ENCODE results near the gene RFC2. TPM values are rescaled to one million over a fixed set of nuclear protein-coding genes. Genes with fewer than 3 reads are reported as not detected.

RFC2 gene
- total and polyA plus RNA-seq, 2 of the 8 experiments (the other 6 are each of a cell fraction or from before 2014, with no cell fraction given), result 52.9 to 85.4 TPM

DNA sequence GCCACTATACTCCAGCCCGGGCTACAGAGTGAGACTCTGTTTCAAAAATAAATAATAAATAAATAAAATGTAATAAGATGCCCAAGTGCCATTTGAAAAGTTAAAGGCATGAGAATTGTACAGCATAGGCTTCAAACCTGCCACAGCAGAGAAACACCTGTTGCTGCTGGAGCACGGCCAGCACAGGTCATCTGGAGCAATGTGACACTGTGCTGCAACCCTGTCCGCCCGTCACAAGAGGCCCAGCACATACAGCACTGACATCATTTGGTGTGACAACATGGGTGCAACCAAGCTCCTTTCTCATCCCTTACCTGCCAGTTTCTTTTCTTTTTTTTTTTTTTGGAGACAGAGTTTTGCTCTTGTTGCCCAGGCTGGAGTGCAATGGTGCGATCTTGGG, 1.3 kb downstream of the RFC2 start:
- ChIA-PET POLR2A (ENCODE audit: partially characterized antibody) (interaction anchor here (0.7 to 1.9 kb wide), 5 partner anchors 11 to 50 kb away, joined by 3 to 7 read pairs (median 3); no protein-coding TSS in a partner anchor), CTCF (ENCODE audit: partially characterized antibody) (interaction anchor here (0.9 to 1.4 kb wide), 6 partner anchors 11 to 152 kb away, joined by 3 to 6 read pairs (median 4); no protein-coding TSS in a partner anchor)
- Histone ChIP-seq H3K4me3 (ENCODE audit: extremely low read depth in 1 of 4, insufficient read depth in 2 of 4, low read depth in 3 of 4, low read length in 4 of 4) (peak overlapping the region in 2 of 4 experiments; percentile 79 to 84; a peak in 3 of 8 replicates), H2AFZ (ENCODE audit: low read length) (no peak overlapping the region), H3K36me3 (ENCODE audit: control insufficient read depth in 2 of 4, insufficient read depth in 4 of 4, low read length in 3 of 4) (peaks cover 20 to 42% (median 30%) of the 10 kb centered on the region in 4 experiments), H4K8ac (ENCODE audit: extremely low read depth, insufficient read depth, low read length) (no peak overlapping the region), H3K23me2 (ENCODE audit: low read depth, low read length) (peaks cover 3% of the 10 kb centered on the region), H2BK15ac (ENCODE audit: low read length) (no peak overlapping the region), H2BK12ac (ENCODE audit: low read depth, low read length) (no peak overlapping the region), H2BK20ac (ENCODE audit: low read length) (no peak overlapping the region), H3K18ac (ENCODE audit: extremely low read depth, low read length) (no peak overlapping the region), H2AK5ac (ENCODE audit: low read depth, low read length) (no peak overlapping the region), H4K5ac (ENCODE audit: insufficient read length, low read depth, low read length) (no peak overlapping the region), H2BK120ac (replicated peaks; ENCODE audit: low read depth, low read length) (no peak overlapping the region), H3K23ac (ENCODE audit: insufficient read length) (no peak overlapping the region), H3K4me1 (replicated peaks in 1 of 4; ENCODE audit: control insufficient read depth in 3 of 4, insufficient read depth in 4 of 4, low read length in 3 of 4) (peaks cover 0 to 5% (median 3%) of the 10 kb centered on the region in 4 experiments; a peak in 4 of 7 replicates), H3K27me3 (replicated peaks in 1 of 4; ENCODE audit: control insufficient read depth in 3 of 4, extremely low read depth in 1 of 4, insufficient read depth in 3 of 4, low read length in 3 of 4) (no peaks in the 10 kb centered on the region), H3K27ac (ENCODE audit: low read depth, low read length) (no peak overlapping the region), H3K9ac (replicated peaks in 1 of 4; ENCODE audit: extremely low read depth in 1 of 4, low read depth in 3 of 4, low read length in 3 of 4) (no peak overlapping the region), H4K91ac (replicated peaks; ENCODE audit: insufficient read length, low read length) (no peak overlapping the region), H3K56ac (replicated peaks; ENCODE audit: insufficient read length, low read depth, low read length) (no peak overlapping the region), H3K14ac (ENCODE audit: insufficient read length) (no peak overlapping the region), H2BK5ac (ENCODE audit: low read depth, low read length) (no peak overlapping the region), H4K20me1 (replicated peaks in 1 of 2; ENCODE audit: control insufficient read depth in 1 of 2, insufficient read depth in 2 of 2, low read length in 2 of 2) (peaks cover 0 to 6% of the 10 kb centered on the region in 2 experiments), H3K9me3 (ENCODE audit: insufficient read depth in 2 of 2, low read depth in 1 of 2, low read length in 1 of 2) (no peaks in the 10 kb centered on the region), H3K4me2 (ENCODE audit: insufficient read depth in 1 of 2, low read depth in 2 of 2, low read length in 2 of 2) (peak overlapping the region; percentile 63 to 84; a peak in 3 of 4 replicates), H3K79me2 (ENCODE audit: control insufficient read depth in 1 of 2, insufficient read depth in 2 of 2, low read length in 2 of 2) (peaks cover 3 to 26% of the 10 kb centered on the region in 2 experiments; a peak in 3 of 4 replicates), H3K4ac (replicated peaks; ENCODE audit: insufficient read length, low read depth, low read length) (no peak overlapping the region), H3K79me1 (ENCODE audit: low read depth, low read length) (peaks cover 2% of the 10 kb centered on the region; the same call in 1 of the 2 replicates)
- no peak for TF ChIP-seq RNF2 (IDR thresholded peaks at IDR 0.05; ENCODE audit: borderline replicate concordance, low read depth, low read length, missing control alignments, poor library complexity, severe bottlenecking)
- TF ChIP-seq, protein P1, sequence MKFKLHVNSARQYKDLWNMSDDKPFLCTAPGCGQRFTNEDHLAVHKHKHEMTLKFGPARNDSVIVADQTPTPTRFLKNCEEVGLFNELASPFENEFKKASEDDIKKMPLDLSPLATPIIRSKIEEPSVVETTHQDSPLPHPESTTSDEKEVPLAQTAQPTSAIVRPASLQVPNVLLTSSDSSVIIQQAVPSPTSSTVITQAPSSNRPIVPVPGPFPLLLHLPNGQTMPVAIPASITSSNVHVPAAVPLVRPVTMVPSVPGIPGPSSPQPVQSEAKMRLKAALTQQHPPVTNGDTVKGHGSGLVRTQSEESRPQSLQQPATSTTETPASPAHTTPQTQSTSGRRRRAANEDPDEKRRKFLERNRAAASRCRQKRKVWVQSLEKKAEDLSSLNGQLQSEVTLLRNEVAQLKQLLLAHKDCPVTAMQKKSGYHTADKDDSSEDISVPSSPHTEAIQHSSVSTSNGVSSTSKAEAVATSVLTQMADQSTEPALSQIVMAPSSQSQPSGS (IDR thresholded peaks at IDR 0.05; ENCODE audit: low read length), result no peak
- no peak for TF ChIP-seq EP300 (IDR thresholded peaks at IDR 0.05; ENCODE audit: borderline replicate concordance in 1 of 2, low read depth in 2 of 2, low read length in 2 of 2)
- TF ChIP-seq POLR2A (IDR thresholded peaks at IDR 0.05; ENCODE audit: control extremely low read depth in 1 of 2, low read depth in 2 of 2, low read length in 2 of 2), result no peak
- no peak for DNase-seq (ENCODE audit: low read depth in 1 of 2, low spot score in 2 of 2)
- 98% methylated on average over 5 of the region's 5 CpGs; no CpG with 5 or more reads in 1 of the 2 experiments for WGBS, 2 experiments (ENCODE audit: extremely low coverage in 1 of 2, insufficient coverage in 1 of 2, insufficient read length in 1 of 2, insufficient replicate concordance in 2 of 2, low coverage in 1 of 2, low lambda C conversion rate in 2 of 2, missing lambda C conversion rate in 1 of 2)
- FAIRE-seq, result no peak

Data from H1 (cell line).